Glutamatergic neuron (in vitro differentiated cells): ENCODE measurements around the gene LTA. TPM values are rescaled to one million over a fixed set of nuclear protein-coding genes. Genes with fewer than 3 reads are reported as not detected.
"Not testable (repeated sequence)": the region's sequence is repeated elsewhere in the genome, so short reads cannot be mapped to it uniquely, and the experiment has no call there.

Experiments used
- DNase-seq: peaks from one replicate; pipeline ENCODE4 v3.0.0; 2022
- H3K27ac Mint-ChIP-seq: one replicate; pipeline ENCODE4 v1.8.0; 2020; ENCODE audit warnings: mild to moderate bottlenecking, mixed read lengths, inconsistent platforms; ENCODE audit not compliant: unreplicated experiment
- H3K27me3 Mint-ChIP-seq: one replicate; pipeline ENCODE4 v1.8.0; 2020; ENCODE audit warnings: mild to moderate bottlenecking, moderate library complexity, mixed read lengths, inconsistent platforms; ENCODE audit not compliant: unreplicated experiment
- H3K36me3 Mint-ChIP-seq: one replicate; pipeline ENCODE4 v1.8.0; 2020; ENCODE audit warnings: mild to moderate bottlenecking, mixed read lengths, inconsistent platforms; ENCODE audit not compliant: unreplicated experiment
- H3K4me1 Mint-ChIP-seq: one replicate; pipeline ENCODE4 v1.8.0; 2020; ENCODE audit warnings: mild to moderate bottlenecking, low read depth, mixed read lengths, inconsistent platforms; ENCODE audit not compliant: unreplicated experiment
- H3K4me3 Mint-ChIP-seq: one replicate; pipeline ENCODE4 v1.8.0; 2020; ENCODE audit warnings: mild to moderate bottlenecking, mixed read lengths, inconsistent platforms; ENCODE audit not compliant: unreplicated experiment
- H3K9me3 Mint-ChIP-seq: one replicate; pipeline ENCODE4 v1.8.0; 2020; ENCODE audit warnings: mild to moderate bottlenecking, moderate library complexity, mixed read lengths, inconsistent platforms; ENCODE audit not compliant: unreplicated experiment
- total RNA-seq: library from RNA; stranded (reverse); fragmentation: NEBNext Ultra II Directional; extraction: Animal tissue kit (Norgen Biotek cat#: 25700); gene quantifications from one replicate; pipeline ENCODE4 v1.2.1, GENCODE V29; 2021; ENCODE audit not compliant: unreplicated experiment
- TF ChIP-seq, protein P1 (sequence below): fragments of 200-600 bp; sonication (generic); IDR thresholded peaks from one replicate; pipeline ENCODE4 v1.5.0; 2021; ENCODE audit not compliant: partially characterized antibody, unreplicated experiment

LTA gene
- total RNA-seq, 1 donor from 2014 or later = not detected

DNA sequence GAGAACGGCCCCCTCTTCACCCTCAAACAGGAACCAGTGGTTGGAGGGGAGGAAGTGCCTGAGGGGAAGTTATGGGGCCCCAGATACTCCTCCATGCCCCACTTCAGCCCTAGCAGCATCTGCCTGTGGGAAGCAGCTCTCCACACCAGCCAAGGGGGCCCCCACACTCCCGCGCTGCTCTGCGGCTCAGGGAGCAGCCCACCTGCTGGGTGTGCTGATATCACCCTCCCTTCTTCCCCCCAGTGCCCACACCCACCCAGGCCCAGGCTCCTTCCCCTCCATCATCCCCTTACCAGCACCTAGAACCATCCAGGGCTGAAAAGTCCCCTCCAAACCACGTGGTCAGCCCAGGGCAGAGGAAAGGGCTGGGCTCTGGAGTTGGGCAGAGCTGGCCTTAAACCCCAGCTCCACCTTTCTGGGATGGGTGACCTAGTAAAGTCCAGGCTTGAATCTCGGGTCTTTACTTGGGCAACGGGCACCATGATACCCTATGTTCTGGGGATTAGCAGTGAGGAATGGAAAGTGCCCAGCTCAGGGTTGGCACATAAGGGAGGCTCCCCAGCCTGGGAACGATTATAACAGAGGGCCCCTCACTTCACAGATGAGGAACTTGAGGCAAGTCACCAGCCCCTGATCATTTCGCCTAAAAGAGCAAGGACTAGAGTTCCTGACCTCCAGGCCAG, 14.7 kb downstream of the LTA start:
- H3K36me3 Mint-ChIP-seq = no peaks in the 10 kb centered on the region
- H3K27me3 Mint-ChIP-seq = peaks cover 3% of the 10 kb centered on the region
- DNase-seq = no peak
- H3K9me3 Mint-ChIP-seq = peaks cover 2% of the 10 kb centered on the region
- H3K27ac Mint-ChIP-seq = no peak overlapping the region
- peaks cover 9% of the 10 kb centered on the region for H3K4me1 Mint-ChIP-seq
- TF ChIP-seq, protein P1, sequence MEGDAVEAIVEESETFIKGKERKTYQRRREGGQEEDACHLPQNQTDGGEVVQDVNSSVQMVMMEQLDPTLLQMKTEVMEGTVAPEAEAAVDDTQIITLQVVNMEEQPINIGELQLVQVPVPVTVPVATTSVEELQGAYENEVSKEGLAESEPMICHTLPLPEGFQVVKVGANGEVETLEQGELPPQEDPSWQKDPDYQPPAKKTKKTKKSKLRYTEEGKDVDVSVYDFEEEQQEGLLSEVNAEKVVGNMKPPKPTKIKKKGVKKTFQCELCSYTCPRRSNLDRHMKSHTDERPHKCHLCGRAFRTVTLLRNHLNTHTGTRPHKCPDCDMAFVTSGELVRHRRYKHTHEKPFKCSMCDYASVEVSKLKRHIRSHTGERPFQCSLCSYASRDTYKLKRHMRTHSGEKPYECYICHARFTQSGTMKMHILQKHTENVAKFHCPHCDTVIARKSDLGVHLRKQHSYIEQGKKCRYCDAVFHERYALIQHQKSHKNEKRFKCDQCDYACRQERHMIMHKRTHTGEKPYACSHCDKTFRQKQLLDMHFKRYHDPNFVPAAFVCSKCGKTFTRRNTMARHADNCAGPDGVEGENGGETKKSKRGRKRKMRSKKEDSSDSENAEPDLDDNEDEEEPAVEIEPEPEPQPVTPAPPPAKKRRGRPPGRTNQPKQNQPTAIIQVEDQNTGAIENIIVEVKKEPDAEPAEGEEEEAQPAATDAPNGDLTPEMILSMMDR = no peak
- no peak overlapping the region for H3K4me3 Mint-ChIP-seq

DNA sequence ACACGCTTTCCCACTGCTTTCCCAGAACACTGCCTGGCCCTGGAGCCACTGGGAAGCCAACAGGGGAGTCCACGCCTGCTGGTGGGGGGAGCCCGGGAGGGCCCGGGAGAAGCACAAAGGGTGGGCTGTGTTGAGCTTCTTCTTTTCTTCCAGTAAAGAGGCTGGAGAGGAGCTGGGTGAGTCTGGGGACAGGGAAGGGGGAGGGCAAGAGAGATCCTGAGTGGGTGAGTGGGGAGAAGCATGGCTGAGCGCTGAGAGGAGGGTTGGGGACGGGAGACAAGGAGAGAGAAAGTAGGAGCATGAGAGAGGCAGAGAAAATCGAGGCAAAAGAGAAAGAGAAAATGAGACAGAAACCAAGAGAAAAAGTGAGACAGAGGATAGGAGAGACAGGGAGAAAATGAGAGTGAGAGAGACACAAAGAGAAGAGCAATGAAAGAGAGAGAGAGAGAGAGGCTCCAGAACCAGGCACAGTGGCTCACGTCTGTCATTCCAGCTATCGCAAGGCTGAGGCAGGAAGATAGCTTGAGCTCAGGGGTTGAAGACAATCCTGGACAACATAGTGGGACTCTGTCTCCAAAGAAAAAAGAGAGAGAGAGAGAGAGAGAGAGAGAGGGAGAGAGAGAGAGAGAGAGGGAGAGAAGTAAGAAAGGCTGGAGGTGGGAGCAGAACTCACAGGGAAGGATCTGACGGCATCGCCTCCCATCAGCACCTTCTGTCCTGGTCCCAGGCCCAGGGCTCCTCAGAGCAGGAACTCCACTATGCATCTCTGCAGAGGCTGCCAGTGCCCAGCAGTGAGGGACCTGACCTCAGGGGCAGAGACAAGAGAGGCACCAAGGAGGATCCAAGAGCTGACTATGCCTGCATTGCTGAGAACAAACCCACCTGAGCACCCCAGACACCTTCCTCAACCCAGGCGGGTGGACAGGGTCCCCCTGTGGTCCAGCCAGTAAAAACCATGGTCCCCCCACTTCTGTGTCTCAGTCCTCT, 16.0 kb downstream of the LTA start:
- Mint-ChIP-seq H3K36me3 (no peaks in the 10 kb centered on the region), H3K4me3 (peak overlapping the region; percentile 22), H3K27ac (no peak overlapping the region), H3K4me1 (peaks cover 9% of the 10 kb centered on the region), H3K9me3 (peaks cover 3% of the 10 kb centered on the region), H3K27me3 (peaks cover 3% of the 10 kb centered on the region)
- no peak for DNase-seq
- TF ChIP-seq, protein P1 = no peak

DNA sequence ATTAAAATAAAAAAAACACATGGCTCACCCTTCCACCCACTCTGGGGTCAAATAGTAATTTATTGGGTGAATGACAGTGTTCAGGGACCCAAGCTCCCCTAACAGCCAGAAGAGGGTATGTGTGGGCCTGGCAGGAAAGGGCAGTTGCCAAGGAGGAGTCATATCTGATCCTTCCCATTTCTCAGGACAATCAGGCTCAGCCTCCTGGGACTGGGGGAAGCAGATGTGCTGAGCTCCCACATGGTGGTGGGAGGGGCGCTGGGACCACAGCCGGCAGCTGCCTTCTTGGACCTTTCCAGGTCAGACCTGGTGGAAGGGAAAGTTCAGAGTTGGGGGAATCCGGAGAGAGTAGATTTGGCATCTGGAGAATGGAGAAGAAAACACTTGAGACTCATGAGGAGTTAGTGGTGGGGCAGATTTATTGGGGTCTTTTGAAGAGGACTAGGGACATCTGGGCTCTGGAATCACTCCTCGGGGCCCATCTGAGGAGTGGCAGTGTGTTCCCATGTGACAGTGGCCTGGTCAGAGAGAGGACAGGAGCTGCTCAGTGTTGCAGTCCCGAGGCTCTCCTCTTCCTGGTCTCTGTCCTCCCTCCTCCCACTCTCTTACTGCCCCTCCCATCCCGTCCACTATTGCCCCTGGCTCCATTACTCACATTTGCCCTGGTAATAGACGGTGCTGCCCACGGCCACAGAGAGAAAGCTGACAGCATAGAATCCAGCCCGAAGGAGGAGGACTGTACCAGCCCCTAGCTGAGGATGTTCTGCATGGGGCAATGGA, 17.0 kb downstream of the LTA start:
- peak overlapping the region; percentile 58 for H3K4me3 Mint-ChIP-seq
- peaks cover 4% of the 10 kb centered on the region for H3K9me3 Mint-ChIP-seq

DNA sequence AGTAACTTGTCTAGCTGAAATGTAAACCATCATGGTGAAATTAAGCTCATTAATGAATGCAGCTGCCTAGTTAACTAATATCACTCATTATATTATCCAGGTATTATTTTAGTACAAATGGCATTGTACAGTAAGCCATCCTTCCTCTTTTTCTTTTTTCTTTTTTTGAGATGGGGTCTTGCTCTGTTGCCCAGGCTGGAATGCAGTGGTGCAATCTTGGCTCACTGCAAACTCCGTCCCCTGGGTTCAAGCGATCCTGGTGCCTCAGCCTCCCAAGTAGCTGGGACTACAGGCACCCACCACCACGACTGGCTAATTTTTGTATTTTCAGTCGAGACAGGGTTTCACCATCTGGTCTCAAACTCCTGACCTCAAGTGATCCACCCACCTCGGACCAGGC, 18.6 kb downstream of the LTA start:
- not testable (repeated sequence) for H3K27me3 Mint-ChIP-seq, H3K4me1 Mint-ChIP-seq, H3K36me3 Mint-ChIP-seq, H3K9me3 Mint-ChIP-seq, DNase-seq, H3K4me3 Mint-ChIP-seq
- H3K27ac Mint-ChIP-seq = peak overlapping the region; percentile 52

More for the DNA sequence above, 17.0 kb downstream of the LTA start:
- Mint-ChIP-seq H3K4me1 (peaks cover 9% of the 10 kb centered on the region), H3K36me3 (no peaks in the 10 kb centered on the region), H3K27me3 (peaks cover 3% of the 10 kb centered on the region), H3K27ac (peak overlapping the region; percentile 69)
- TF ChIP-seq, protein P1 = no peak
- DNase-seq = peak; percentile 45

DNA sequence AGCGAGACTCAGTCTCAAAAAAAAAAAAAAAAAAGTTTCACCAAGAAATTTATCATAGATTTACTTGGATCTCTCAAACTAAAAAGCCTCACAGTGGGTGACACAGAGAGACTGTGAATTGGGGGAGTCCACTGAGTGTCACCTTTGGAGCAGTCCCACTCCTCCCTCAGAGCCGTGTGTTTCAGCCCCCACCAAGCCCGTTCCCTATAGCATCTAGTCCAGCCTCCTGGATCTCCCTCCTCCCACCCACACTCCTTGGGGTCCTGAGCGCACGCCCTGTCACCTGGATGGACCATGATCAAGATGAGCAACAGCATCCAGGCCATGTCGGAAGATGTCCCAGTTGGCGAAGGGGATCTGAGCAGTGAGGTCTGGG, 20.3 kb downstream of the LTA start:
- Mint-ChIP-seq H3K27ac (no peak overlapping the region), H3K4me3 (no peak overlapping the region), H3K9me3 (peaks cover 2% of the 10 kb centered on the region), H3K36me3 (no peaks in the 10 kb centered on the region), H3K4me1 (peaks cover 9% of the 10 kb centered on the region), H3K27me3 (no peaks in the 10 kb centered on the region)
- DNase-seq = no peak
- TF ChIP-seq, protein P1 = no peak
